Breast epithelium (tissue), 3 donors: Measurements from ENCODE around the gene SAMSN1.

Experiments
- POLR2AphosphoS5 ChIP-seq, 3 donors: sonication (generic); formaldehyde crosslinking; IDR thresholded peaks; one replicate each; pipeline ENCODE4 v1.6.1; 2017; ENCODE audit warnings: antibody characterized with exemption in 3 of 3
- TF ChIP-seq, protein P1 (sequence below), 3 donors: fragments of 450-650 bp; IDR thresholded peaks; one replicate each; pipeline ENCODE4 v1.5.1; 2016 to 2017; ENCODE audit warnings: antibody characterized with exemption in 3 of 3, mild to moderate bottlenecking in 3 of 3, moderate library complexity in 3 of 3

GRCh38 chr21:14557413-14557812 is 11.3 kb upstream of the SAMSN1 start:
- TF ChIP-seq, protein P1, sequence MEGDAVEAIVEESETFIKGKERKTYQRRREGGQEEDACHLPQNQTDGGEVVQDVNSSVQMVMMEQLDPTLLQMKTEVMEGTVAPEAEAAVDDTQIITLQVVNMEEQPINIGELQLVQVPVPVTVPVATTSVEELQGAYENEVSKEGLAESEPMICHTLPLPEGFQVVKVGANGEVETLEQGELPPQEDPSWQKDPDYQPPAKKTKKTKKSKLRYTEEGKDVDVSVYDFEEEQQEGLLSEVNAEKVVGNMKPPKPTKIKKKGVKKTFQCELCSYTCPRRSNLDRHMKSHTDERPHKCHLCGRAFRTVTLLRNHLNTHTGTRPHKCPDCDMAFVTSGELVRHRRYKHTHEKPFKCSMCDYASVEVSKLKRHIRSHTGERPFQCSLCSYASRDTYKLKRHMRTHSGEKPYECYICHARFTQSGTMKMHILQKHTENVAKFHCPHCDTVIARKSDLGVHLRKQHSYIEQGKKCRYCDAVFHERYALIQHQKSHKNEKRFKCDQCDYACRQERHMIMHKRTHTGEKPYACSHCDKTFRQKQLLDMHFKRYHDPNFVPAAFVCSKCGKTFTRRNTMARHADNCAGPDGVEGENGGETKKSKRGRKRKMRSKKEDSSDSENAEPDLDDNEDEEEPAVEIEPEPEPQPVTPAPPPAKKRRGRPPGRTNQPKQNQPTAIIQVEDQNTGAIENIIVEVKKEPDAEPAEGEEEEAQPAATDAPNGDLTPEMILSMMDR (IDR thresholded peaks at IDR 0.05) = no peak
- TF ChIP-seq POLR2AphosphoS5 (IDR thresholded peaks at IDR 0.05) = no peak
